ENCODE measurements around the gene CCDC24. TPM values are rescaled to one million over a fixed set of nuclear protein-coding genes. Genes with fewer than 3 reads are reported as not detected.

The CCDC24 gene
- total RNA-seq, 4 donors from 2014 or later, result 3.0 to 7.3 (median 4.7) TPM

DNA sequence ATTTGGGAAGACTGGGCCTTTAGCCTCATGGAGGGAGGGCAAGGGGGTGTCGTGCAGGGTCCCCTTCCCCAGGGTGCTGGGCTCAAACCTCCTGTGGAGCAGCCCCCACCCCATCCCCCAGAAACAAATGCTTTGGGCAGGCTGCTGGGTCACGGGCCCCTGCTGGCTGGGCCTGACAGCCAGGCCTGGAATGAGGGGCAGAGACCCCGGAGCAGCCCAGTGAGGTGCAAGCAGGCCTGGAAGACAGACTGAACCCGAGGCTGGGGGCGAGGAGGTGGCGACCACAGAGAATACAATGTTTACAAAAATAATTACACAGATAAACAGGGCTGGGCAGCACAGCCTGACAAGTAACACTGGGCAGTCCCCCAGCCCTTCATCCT is 5.3 kb downstream of the CCDC24 start:
- H3K27me3 ChIP-seq, result no peaks in the 10 kb centered on the region
- WGBS, 2 donors, result 58 to 88% methylated on average over 2 to 4 of the region's 6 CpGs
- DNase-seq, result no peak
- TF ChIP-seq, protein P1, sequence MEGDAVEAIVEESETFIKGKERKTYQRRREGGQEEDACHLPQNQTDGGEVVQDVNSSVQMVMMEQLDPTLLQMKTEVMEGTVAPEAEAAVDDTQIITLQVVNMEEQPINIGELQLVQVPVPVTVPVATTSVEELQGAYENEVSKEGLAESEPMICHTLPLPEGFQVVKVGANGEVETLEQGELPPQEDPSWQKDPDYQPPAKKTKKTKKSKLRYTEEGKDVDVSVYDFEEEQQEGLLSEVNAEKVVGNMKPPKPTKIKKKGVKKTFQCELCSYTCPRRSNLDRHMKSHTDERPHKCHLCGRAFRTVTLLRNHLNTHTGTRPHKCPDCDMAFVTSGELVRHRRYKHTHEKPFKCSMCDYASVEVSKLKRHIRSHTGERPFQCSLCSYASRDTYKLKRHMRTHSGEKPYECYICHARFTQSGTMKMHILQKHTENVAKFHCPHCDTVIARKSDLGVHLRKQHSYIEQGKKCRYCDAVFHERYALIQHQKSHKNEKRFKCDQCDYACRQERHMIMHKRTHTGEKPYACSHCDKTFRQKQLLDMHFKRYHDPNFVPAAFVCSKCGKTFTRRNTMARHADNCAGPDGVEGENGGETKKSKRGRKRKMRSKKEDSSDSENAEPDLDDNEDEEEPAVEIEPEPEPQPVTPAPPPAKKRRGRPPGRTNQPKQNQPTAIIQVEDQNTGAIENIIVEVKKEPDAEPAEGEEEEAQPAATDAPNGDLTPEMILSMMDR (IDR thresholded peaks at IDR 0.05), result no peak
- TF ChIP-seq POLR2A (IDR thresholded peaks at IDR 0.05), result no peak
- intact Hi-C loops (cut with DNase I), result no loop called here
- H3K36me3 ChIP-seq, result peaks cover 0 to 47% (median 0%) of the 10 kb centered on the region in 3 donors
- no peak overlapping the region for H3K4me3 ChIP-seq
- H3K27ac ChIP-seq, result peak overlapping the region in 1 of 4 donors; percentile 16
- no peaks in the 10 kb centered on the region for H3K9me3 ChIP-seq
- peaks cover 5 to 41% (median 12%) of the 10 kb centered on the region in 3 donors for H3K4me1 ChIP-seq

DNA sequence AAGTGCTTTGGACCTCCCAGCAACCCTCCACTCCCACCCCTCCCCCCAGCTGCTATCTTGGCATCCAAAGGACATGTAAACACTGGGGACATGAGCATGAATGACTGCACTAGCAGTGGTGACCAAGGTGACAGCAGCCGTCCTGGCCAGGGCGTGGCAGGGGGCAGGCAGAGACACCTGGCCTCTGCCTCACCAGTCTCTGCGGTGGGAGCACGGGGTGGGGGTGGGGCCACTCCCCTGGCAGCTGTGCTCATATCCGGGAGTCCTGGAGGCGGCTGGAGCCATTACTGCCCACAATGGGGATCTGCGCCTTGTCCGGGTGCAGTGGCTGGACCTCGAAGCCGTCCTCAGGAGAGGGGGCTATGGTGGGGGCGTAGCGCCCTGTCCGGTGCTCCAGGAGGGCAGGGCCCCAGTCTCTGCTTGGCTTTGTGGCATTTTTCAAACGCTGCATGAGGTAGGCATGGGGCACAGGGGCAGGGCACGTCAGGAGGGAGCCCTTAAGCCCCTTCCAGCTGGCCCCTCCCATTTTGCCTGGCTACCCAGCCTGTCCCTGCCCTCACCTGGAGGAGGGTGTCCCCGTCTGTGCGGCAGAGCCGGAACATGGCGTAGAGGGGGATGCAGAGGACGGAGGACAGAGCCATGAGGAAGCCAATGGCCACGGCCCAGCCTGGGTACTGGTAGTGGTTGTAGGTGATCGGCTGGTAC is 6.0 kb downstream of the CCDC24 start:
- intact Hi-C loops (cut with DNase I), result no loop called here
- DNase-seq, result no peak
- Histone ChIP-seq H3K36me3 (peaks cover 0 to 55% (median 0%) of the 10 kb centered on the region in 3 donors), H3K9me3 (no peaks in the 10 kb centered on the region), H3K4me3 (no peak overlapping the region), H3K4me1 (peaks cover 5 to 34% (median 5%) of the 10 kb centered on the region in 3 donors), H3K27me3 (no peaks in the 10 kb centered on the region), H3K27ac (no peak overlapping the region)
- WGBS, 2 donors, result 86 to 87% methylated on average over 5 of the region's 22 CpGs
- no peak for TF ChIP-seq POLR2A (IDR thresholded peaks at IDR 0.05)
- TF ChIP-seq, protein P1 (IDR thresholded peaks at IDR 0.05), result no peak

DNA sequence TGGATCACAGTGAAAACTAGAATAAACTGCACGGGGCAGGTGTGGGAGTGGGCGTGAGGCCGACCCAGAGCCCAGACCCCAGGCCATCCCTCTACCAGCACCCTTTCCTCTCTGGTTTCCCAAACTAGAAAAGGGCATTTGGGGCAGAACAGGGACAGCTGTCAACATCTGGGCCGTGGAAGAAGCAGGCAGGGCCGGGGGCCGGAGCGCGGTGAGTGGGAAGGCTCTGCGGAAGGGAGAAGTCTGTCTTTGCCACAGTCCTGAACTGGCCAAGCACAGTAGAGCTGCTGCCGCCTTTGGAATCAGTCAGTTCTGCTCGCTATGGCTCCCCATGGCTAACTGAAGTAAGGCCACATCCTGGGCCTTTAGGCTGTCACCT is 6.6 kb downstream of the CCDC24 start:
- Histone ChIP-seq H3K36me3 (peaks cover 0 to 60% (median 0%) of the 10 kb centered on the region in 3 donors), H3K4me3 (no peak overlapping the region), H3K27ac (no peak overlapping the region), H3K4me1 (peaks cover 0 to 30% (median 5%) of the 10 kb centered on the region in 3 donors), H3K9me3 (no peaks in the 10 kb centered on the region), H3K27me3 (no peaks in the 10 kb centered on the region)
- no peak for DNase-seq
- WGBS, 2 donors, result 82 to 93% methylated on average over 11 of the region's 11 CpGs
- no peak for TF ChIP-seq POLR2A (IDR thresholded peaks at IDR 0.05)
- TF ChIP-seq, protein P1 (IDR thresholded peaks at IDR 0.05), result no peak
- intact Hi-C loops (cut with DNase I), result no loop called here

DNA sequence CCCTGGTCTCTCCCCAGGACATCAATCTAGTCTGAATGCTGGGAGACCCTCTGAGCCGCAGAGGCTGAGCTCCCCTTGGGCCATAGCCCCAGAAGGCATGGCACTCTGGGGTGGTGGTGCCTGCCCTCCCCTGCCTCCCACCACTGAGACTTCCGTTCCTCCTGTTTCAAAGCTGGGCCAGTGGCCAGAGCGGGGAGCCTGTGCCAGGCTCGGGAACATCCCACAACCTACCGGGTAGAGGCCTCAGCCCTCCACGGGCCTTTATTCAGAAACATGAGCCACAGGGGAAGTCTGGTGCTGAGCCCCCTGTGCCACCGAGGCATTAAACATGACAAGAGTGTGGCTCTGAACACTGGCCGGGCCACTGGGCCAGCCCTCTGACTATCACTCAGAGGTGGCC is 8.1 kb downstream of the CCDC24 start:
- 47% methylated on average over 3 of the region's 8 CpGs; no CpG with 5 or more reads in 1 of the 2 donors for WGBS, 2 donors
- TF ChIP-seq, protein P1 (IDR thresholded peaks at IDR 0.05), result no peak
- TF ChIP-seq POLR2A (IDR thresholded peaks at IDR 0.05), result no peak
- H3K9me3 ChIP-seq, result no peaks in the 10 kb centered on the region
- no peak overlapping the region for H3K4me3 ChIP-seq
- H3K36me3 ChIP-seq, result peaks cover 0 to 74% (median 0%) of the 10 kb centered on the region in 3 donors
- intact Hi-C loops (cut with DNase I), result no loop called here
- no peak for DNase-seq
- H3K27me3 ChIP-seq, result no peaks in the 10 kb centered on the region
- peaks cover 0 to 19% (median 5%) of the 10 kb centered on the region in 3 donors for H3K4me1 ChIP-seq
- H3K27ac ChIP-seq, result no peak overlapping the region

DNA sequence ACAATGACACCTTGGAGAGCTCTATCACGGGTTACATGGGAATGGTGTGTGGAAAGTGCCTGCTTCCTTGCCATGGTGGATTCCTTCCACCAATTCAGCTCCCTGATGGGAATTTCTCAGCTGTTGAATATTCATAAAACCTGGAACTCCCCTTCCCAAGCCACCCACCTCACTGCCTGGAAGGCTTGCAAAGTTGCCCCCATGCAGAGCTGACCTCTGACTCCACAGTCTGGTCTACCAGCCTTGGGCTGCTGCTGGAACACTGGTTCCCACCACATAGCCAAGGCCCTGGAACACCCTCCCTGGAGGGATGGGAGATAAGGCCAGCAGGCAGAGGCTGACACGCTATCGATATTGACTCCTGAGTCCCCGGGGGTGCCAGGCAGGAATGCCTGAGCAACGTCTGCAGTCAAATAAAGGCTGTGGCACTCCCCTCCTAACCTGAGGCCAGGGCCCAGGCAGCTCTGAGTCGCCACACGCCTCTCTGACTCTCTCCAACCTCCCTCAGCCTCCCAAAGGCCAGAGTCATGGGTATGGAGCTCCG is 8.8 kb downstream of the CCDC24 start:
- 67% methylated on average over 7 of the region's 8 CpGs; no CpG with 5 or more reads in 1 of the 2 donors for WGBS, 2 donors
- intact Hi-C loops (cut with DNase I), result loop anchor here (5.0 kb wide), 1 partner anchor 37 kb away; no protein-coding TSS in a partner anchor
- Histone ChIP-seq H3K27me3 (no peaks in the 10 kb centered on the region), H3K9me3 (no peaks in the 10 kb centered on the region), H3K27ac (no peak overlapping the region), H3K36me3 (peaks cover 0 to 81% (median 0%) of the 10 kb centered on the region in 3 donors), H3K4me1 (peaks cover 0 to 19% (median 5%) of the 10 kb centered on the region in 3 donors), H3K4me3 (no peak overlapping the region)
- DNase-seq, result no peak
- no peak for TF ChIP-seq POLR2A (IDR thresholded peaks at IDR 0.05)
- TF ChIP-seq, protein P1 (IDR thresholded peaks at IDR 0.05), result no peak
